Loucy (cell line): Measurements from ENCODE around the gene NFRKB.
A peak's percentile ranks its signal among the peaks of the same experiment; 100 is the strongest.

Source experiments
- H2AFZ ChIP-seq: fragments of 200-600 bp; sonication (generic); 2 replicates; pipeline ENCODE4 v1.6.0; 2016; ENCODE audit warnings: antibody characterized with exemption, mild to moderate bottlenecking, low read length, moderate library complexity
- H3F3A ChIP-seq: fragments of 200-600 bp; 2 replicates; pipeline ENCODE4 v1.6.0; 2016; ENCODE audit warnings: antibody characterized with exemption, low read depth, mild to moderate bottlenecking
- H3K27me3 ChIP-seq: fragments of 200-600 bp; sonication (generic); 2 replicates; pipeline ENCODE4 v1.6.1; 2014; ENCODE audit warnings: low read length, mild to moderate bottlenecking; ENCODE audit not compliant: insufficient read depth, poor library complexity, severe bottlenecking
- H3K36me3 ChIP-seq: fragments of 200-600 bp; sonication (generic); 2 replicates; pipeline ENCODE4 v1.6.1; 2016; ENCODE audit warnings: low read length; ENCODE audit not compliant: insufficient read depth
- H3K4me1 ChIP-seq: fragments of 200-600 bp; sonication (generic); 2 replicates; pipeline ENCODE4 v1.5.1; 2014; ENCODE audit warnings: low read length, mild to moderate bottlenecking; ENCODE audit not compliant: insufficient read depth, poor library complexity, severe bottlenecking
- H3K4me2 ChIP-seq: fragments of 200-600 bp; sonication (generic); 2 replicates; pipeline ENCODE4 v1.6.0; 2014; ENCODE audit warnings: antibody characterized with exemption, low read length, low read depth, mild to moderate bottlenecking; ENCODE audit not compliant: poor library complexity, severe bottlenecking
- H3K4me3 ChIP-seq: fragments of 200-600 bp; sonication (generic); 2 replicates; pipeline ENCODE4 v1.5.1; 2014; ENCODE audit warnings: low read length, mild to moderate bottlenecking, mixed read lengths; ENCODE audit not compliant: poor library complexity, severe bottlenecking
- H3K79me2 ChIP-seq: fragments of 200-600 bp; sonication (generic); 2 replicates; pipeline ENCODE4 v1.6.1; 2014; ENCODE audit warnings: low read length; ENCODE audit not compliant: insufficient read depth
- H3K9ac ChIP-seq: fragments of 200-600 bp; sonication (generic); 2 replicates; pipeline ENCODE4 v1.6.0; 2014; ENCODE audit warnings: mild to moderate bottlenecking, low read depth, low read length, moderate library complexity; ENCODE audit not compliant: poor library complexity, severe bottlenecking
- H3K9me2 ChIP-seq: fragments of 200-600 bp; sonication (generic); replicated peaks from 2 replicates; pipeline ENCODE4 v1.6.1; 2016; ENCODE audit warnings: low read depth, low read length, mixed read lengths
- H3K9me3 ChIP-seq: fragments of 200-600 bp; sonication (generic); 2 replicates; pipeline ENCODE4 v1.6.1; 2014; ENCODE audit warnings: mild to moderate bottlenecking, antibody characterized with exemption, low read length, low read depth; ENCODE audit not compliant: insufficient read depth
- H4K20me1 ChIP-seq: fragments of 200-600 bp; sonication (generic); 2 replicates; pipeline ENCODE4 v1.6.0; 2014; ENCODE audit warnings: antibody characterized with exemption, low read length, mild to moderate bottlenecking; ENCODE audit not compliant: insufficient read depth, poor library complexity, severe bottlenecking
- EZH2phosphoT487 ChIP-seq: fragments of 200-600 bp; IDR thresholded peaks from 2 replicates; pipeline ENCODE4 v1.6.1; 2018; ENCODE audit warnings: antibody characterized with exemption, mild to moderate bottlenecking, moderate library complexity, borderline replicate concordance
- TF ChIP-seq, protein P1 (sequence below): fragments of 200-600 bp; sonication (generic); conservative IDR thresholded peaks from 2 replicates; pipeline ENCODE4 v1.5.1; 2014; ENCODE audit warnings: mild to moderate bottlenecking, antibody characterized with exemption, low read length

Gene NFRKB

DNA sequence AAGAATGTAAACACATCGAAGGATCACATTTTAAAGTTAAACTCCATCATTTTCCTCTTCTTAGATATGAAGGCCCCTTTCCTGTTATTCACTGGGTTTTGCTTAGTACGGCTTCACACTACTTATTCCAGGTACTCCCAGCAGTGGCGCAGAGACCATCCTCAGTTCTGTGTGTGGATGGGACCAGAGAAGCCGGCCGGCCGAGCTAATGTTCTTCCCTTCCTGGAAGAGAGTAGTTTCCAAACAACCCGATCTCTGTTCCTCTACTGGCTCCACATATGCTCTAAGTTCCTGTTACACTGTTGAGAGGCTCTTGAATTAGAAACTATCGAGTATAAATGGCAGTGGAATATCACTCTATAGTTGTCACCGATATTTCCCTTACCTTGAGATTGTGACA, 684 bp upstream of the NFRKB start:
- Histone ChIP-seq H4K20me1 (peaks cover 17% of the 10 kb centered on the region), H3K36me3 (peaks cover 4% of the 10 kb centered on the region; the same call in 1 of the 2 replicates), H3K4me3 (peak overlapping the region; percentile 100), H3K9ac (peak overlapping the region; percentile 90), H3K9me3 (no peaks in the 10 kb centered on the region), H3K27me3 (peaks cover 3% of the 10 kb centered on the region), H3K79me2 (peaks cover 42% of the 10 kb centered on the region), H3F3A (no peaks in the 10 kb centered on the region), H3K9me2 (no peaks in the 10 kb centered on the region), H3K4me2 (peak overlapping the region; percentile 76), H2AFZ (peak overlapping the region; percentile 91), H3K4me1 (peaks cover 39% of the 10 kb centered on the region)
- no peak for TF ChIP-seq EZH2phosphoT487
- TF ChIP-seq, protein P1, sequence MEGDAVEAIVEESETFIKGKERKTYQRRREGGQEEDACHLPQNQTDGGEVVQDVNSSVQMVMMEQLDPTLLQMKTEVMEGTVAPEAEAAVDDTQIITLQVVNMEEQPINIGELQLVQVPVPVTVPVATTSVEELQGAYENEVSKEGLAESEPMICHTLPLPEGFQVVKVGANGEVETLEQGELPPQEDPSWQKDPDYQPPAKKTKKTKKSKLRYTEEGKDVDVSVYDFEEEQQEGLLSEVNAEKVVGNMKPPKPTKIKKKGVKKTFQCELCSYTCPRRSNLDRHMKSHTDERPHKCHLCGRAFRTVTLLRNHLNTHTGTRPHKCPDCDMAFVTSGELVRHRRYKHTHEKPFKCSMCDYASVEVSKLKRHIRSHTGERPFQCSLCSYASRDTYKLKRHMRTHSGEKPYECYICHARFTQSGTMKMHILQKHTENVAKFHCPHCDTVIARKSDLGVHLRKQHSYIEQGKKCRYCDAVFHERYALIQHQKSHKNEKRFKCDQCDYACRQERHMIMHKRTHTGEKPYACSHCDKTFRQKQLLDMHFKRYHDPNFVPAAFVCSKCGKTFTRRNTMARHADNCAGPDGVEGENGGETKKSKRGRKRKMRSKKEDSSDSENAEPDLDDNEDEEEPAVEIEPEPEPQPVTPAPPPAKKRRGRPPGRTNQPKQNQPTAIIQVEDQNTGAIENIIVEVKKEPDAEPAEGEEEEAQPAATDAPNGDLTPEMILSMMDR, result no peak

DNA sequence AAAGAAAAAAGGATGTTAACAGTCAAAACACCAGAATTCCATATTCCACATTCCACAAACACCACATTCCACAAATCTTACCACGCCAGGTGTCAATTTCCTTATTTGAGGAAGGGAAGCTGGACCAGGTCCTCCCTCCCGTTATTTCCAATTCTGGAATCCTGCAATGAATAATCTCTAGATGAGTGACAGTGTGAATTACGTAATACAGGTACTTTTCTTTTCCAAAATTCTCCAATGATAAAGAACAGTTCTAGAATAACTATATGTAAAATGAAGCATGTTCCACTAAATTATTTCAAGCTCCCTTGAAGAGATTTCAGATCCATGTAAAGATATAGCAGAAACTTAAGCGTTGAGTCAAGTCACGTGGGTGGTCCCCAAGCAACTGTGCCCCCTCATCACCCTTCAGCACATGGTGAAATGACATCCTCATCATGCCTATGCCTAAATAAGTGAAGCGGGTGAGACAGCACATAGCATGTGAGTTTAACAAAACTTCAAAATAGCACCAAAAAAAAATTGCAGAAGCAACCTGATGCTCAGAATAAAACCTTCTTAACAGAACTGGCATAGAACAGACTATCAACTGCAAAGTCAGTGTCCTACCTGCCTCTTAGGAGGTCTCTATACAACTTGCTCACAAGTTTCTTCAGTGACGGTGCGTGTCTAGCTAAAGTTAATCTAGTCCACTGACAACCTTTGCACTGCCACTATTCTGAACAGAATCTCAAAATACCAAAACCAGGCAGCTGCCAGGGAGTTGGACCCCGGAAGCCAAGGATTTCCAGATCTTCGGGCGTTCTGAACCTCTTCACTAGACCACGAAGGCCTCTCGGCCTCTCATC, 876 bp downstream of the NFRKB start:
- Histone ChIP-seq H3K27me3 (peaks cover 3% of the 10 kb centered on the region), H3K9me3 (no peaks in the 10 kb centered on the region), H3K4me2 (peak overlapping the region; percentile 97), H3K9me2 (no peaks in the 10 kb centered on the region), H3K4me1 (peaks cover 54% of the 10 kb centered on the region), H3K4me3 (peak overlapping the region; percentile 100), H3K79me2 (peaks cover 57% of the 10 kb centered on the region), H3K36me3 (no peaks in the 10 kb centered on the region; the same call in 1 of the 2 replicates), H3K9ac (peak overlapping the region; percentile 90), H4K20me1 (peaks cover 17% of the 10 kb centered on the region), H2AFZ (peak overlapping the region; percentile 87), H3F3A (no peaks in the 10 kb centered on the region)
- TF ChIP-seq, protein P1, result no peak
- no peak for TF ChIP-seq EZH2phosphoT487

DNA sequence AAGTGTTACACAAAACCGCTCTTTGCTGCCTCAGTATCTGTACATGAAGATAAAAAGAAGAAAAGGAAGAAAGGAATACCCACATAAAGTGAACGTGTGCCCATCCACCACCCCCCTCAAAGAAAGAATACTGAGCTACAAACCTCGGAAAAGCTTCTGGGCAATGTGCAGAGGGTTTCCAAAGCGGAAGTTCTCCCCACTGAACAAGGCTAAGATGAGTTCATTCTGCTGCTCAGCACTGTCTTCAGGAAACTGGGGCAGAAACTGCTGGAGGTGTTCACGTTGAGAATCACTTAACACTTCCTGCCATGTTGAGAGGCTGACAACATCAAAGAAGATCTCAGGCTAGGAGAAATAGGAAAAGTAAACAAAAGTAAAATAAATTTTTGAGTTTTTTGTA, 6.9 kb downstream of the NFRKB start:
- peak overlapping the region; percentile 56 for H3K9ac ChIP-seq
- no peaks in the 10 kb centered on the region for H3K9me3 ChIP-seq
- H4K20me1 ChIP-seq, result peaks cover under 1% of the 10 kb centered on the region
- H3K4me3 ChIP-seq, result peak overlapping the region; percentile 61
- peaks cover 15% of the 10 kb centered on the region; the same call in 1 of the 2 replicates for H3F3A ChIP-seq
- H2AFZ ChIP-seq, result no peak overlapping the region
- H3K4me1 ChIP-seq, result peaks cover 68% of the 10 kb centered on the region
- TF ChIP-seq, protein P1, result no peak
- TF ChIP-seq EZH2phosphoT487, result no peak
- H3K79me2 ChIP-seq, result peaks cover 67% of the 10 kb centered on the region
- H3K27me3 ChIP-seq, result no peaks in the 10 kb centered on the region
- peaks cover 41% of the 10 kb centered on the region for H3K36me3 ChIP-seq
- no peaks in the 10 kb centered on the region for H3K9me2 ChIP-seq
- peak overlapping the region; percentile 97 for H3K4me2 ChIP-seq
